WTC11 (cell line): Measurements from ENCODE around the gene ZNF439. TPM values are rescaled to one million over a fixed set of nuclear protein-coding genes. Genes with fewer than 3 reads are reported as not detected.

Experiments used
- ATAC-seq: fragments of 200-7000 bp; cut with Tn5 transposase; 2 replicates; pipeline ENCODE4 v1.10.0; 2021; ENCODE audit warnings: mild to moderate bottlenecking, moderate library complexity
- CTCF ChIA-PET: fragments of 300-600 bp; sonication (Branson Sonifier 250); formaldehyde crosslinking; loops from one replicate; lab custom pipeline; 2021; ENCODE audit warnings: antibody characterized with exemption; lab: Charles Lee
- POLR2A ChIA-PET: fragments of 350-600 bp; sonication (Branson Sonifier 250); formaldehyde crosslinking; loops from one replicate; lab custom pipeline; 2021; ENCODE audit warnings: antibody characterized with exemption; lab: Charles Lee
- DNase-seq: peaks from one replicate; pipeline ENCODE4 v3.0.0; 2021; ENCODE audit warnings: low spot score
- H3K27ac Mint-ChIP-seq: 2 replicates; pipeline ENCODE4 v1.8.0; 2021; ENCODE audit warnings: mixed read lengths
- H3K27me3 Mint-ChIP-seq: 2 replicates; pipeline ENCODE4 v1.8.0; 2021; ENCODE audit warnings: low read depth, mild to moderate bottlenecking, moderate library complexity, mixed read lengths
- H3K36me3 Mint-ChIP-seq: 2 replicates; pipeline ENCODE4 v1.8.0; 2021; ENCODE audit warnings: mixed read lengths
- H3K4me1 Mint-ChIP-seq: 2 replicates; pipeline ENCODE4 v1.8.0; 2022; ENCODE audit warnings: mixed read lengths
- H3K4me3 Mint-ChIP-seq: 2 replicates; pipeline ENCODE4 v1.8.0; 2021; ENCODE audit warnings: mild to moderate bottlenecking, moderate library complexity, mixed read lengths
- H3K9me3 Mint-ChIP-seq: 2 replicates; pipeline ENCODE4 v1.8.0; 2021; ENCODE audit warnings: mixed read lengths
- ATF1 ChIP-seq: sonication (generic); formaldehyde crosslinking; IDR thresholded peaks from 2 replicates; pipeline ENCODE4 v1.8.1; 2023; ENCODE audit warnings: mild to moderate bottlenecking, moderate library complexity, missing genetic modification reagents
- ELF4 ChIP-seq: sonication (generic); formaldehyde crosslinking; IDR thresholded peaks from 2 replicates; pipeline ENCODE4 v1.8.1; 2022; ENCODE audit warnings: low read depth, mild to moderate bottlenecking, moderate library complexity, missing genetic modification reagents
- FOXJ3 ChIP-seq: sonication (generic); formaldehyde crosslinking; IDR thresholded peaks from 2 replicates; pipeline ENCODE4 v1.9.0; 2021; ENCODE audit warnings: missing genetic modification reagents, mild to moderate bottlenecking, borderline replicate concordance
- GRHL2 ChIP-seq: fragments of 250-450 bp; sonication (Bioruptor Pico); IDR thresholded peaks from 2 replicates; pipeline ENCODE4 v1.8.0; 2022; ENCODE audit warnings: mild to moderate bottlenecking, moderate library complexity; ENCODE audit not compliant: insufficient replicate concordance, severe bottlenecking
- HMGA2 ChIP-seq: fragments of 250-450 bp; sonication (Bioruptor Pico); IDR thresholded peaks from 2 replicates; pipeline ENCODE4 v1.4.0; 2021; ENCODE audit warnings: mild to moderate bottlenecking, moderate library complexity
- JAZF1 ChIP-seq: fragments of 250-450 bp; sonication (Bioruptor Pico); IDR thresholded peaks from 2 replicates; pipeline ENCODE4 v1.9.0; 2021; ENCODE audit warnings: moderate library complexity, mild to moderate bottlenecking, inconsistent platforms
- MXD4 ChIP-seq: fragments of 250-450 bp; sonication (Bioruptor Pico); IDR thresholded peaks from 2 replicates; pipeline ENCODE4 v1.8.0; 2021; ENCODE audit warnings: mild to moderate bottlenecking, moderate library complexity, borderline replicate concordance
- NR3C1 ChIP-seq: sonication (generic); formaldehyde crosslinking; conservative IDR thresholded peaks from 2 replicates; pipeline ENCODE4 v1.8.1; 2023; ENCODE audit warnings: low read depth, mild to moderate bottlenecking, missing genetic modification reagents
- PRRX2 ChIP-seq: fragments of 250-450 bp; sonication (Bioruptor Pico); IDR thresholded peaks from 2 replicates; pipeline ENCODE4 v1.8.0; 2021; ENCODE audit warnings: mild to moderate bottlenecking
- RORB ChIP-seq: fragments of 250-450 bp; sonication (Bioruptor Pico); IDR thresholded peaks from 2 replicates; pipeline ENCODE4 v1.9.0; 2021; ENCODE audit warnings: mild to moderate bottlenecking
- SMAD3 ChIP-seq: sonication (generic); formaldehyde crosslinking; IDR thresholded peaks from 2 replicates; pipeline ENCODE4 v1.8.0; 2022; ENCODE audit warnings: missing genetic modification reagents, mild to moderate bottlenecking, borderline replicate concordance
- TEAD1 ChIP-seq: sonication (generic); formaldehyde crosslinking; IDR thresholded peaks from 2 replicates; pipeline ENCODE4 v1.8.0; 2022; ENCODE audit warnings: mild to moderate bottlenecking, missing genetic modification reagents
- ZBTB21 ChIP-seq: sonication (generic); formaldehyde crosslinking; IDR thresholded peaks from 2 replicates; pipeline ENCODE4 v1.8.1; 2023; ENCODE audit warnings: mild to moderate bottlenecking, missing genetic modification reagents, borderline replicate concordance
- ZNF263 ChIP-seq: sonication (generic); formaldehyde crosslinking; IDR thresholded peaks from 2 replicates; pipeline ENCODE4 v1.8.1; 2022; ENCODE audit warnings: low read depth, mild to moderate bottlenecking, moderate library complexity, missing genetic modification reagents
- total RNA-seq: library from RNA; stranded (reverse); gene quantifications from 3 replicates; pipeline ENCODE4 v1.2.3, GENCODE V29; 2021
- TF ChIP-seq, protein P1 (sequence below): sonication (generic); formaldehyde crosslinking; IDR thresholded peaks from 2 replicates; pipeline ENCODE4 v1.8.1; 2023; ENCODE audit warnings: mild to moderate bottlenecking, moderate library complexity, missing genetic modification reagents
- TF ChIP-seq, protein P2 (sequence below): fragments of 250-450 bp; sonication (Bioruptor Pico); IDR thresholded peaks from 2 replicates; pipeline ENCODE4 v1.9.0; 2021; ENCODE audit warnings: mild to moderate bottlenecking
- TF ChIP-seq, protein P3 (sequence below): sonication (generic); formaldehyde crosslinking; IDR thresholded peaks from 2 replicates; pipeline ENCODE4 v1.8.0; 2023; ENCODE audit warnings: missing genetic modification reagents, mild to moderate bottlenecking, borderline replicate concordance
- TF ChIP-seq, protein P4 (sequence below): sonication (generic); formaldehyde crosslinking; IDR thresholded peaks from 2 replicates; pipeline ENCODE4 v1.8.0; 2022; ENCODE audit warnings: mild to moderate bottlenecking, missing genetic modification reagents
- TF ChIP-seq, protein P5 (sequence below): sonication (generic); formaldehyde crosslinking; conservative IDR thresholded peaks from 2 replicates; pipeline ENCODE4 v1.8.1; 2022; ENCODE audit warnings: mild to moderate bottlenecking, missing genetic modification reagents
- TF ChIP-seq, protein P6 (sequence below): sonication (generic); formaldehyde crosslinking; IDR thresholded peaks from 2 replicates; pipeline ENCODE4 v1.8.1; 2022; ENCODE audit warnings: low read depth, missing genetic modification reagents, borderline replicate concordance
- TF ChIP-seq, protein P7 (sequence below): sonication (generic); formaldehyde crosslinking; IDR thresholded peaks from 2 replicates; pipeline ENCODE4 v1.8.1; 2023; ENCODE audit warnings: mild to moderate bottlenecking, missing genetic modification reagents, borderline replicate concordance

Gene ZNF439
- total RNA-seq, 1 experiment from 2014 or later, result 5.7 TPM

DNA sequence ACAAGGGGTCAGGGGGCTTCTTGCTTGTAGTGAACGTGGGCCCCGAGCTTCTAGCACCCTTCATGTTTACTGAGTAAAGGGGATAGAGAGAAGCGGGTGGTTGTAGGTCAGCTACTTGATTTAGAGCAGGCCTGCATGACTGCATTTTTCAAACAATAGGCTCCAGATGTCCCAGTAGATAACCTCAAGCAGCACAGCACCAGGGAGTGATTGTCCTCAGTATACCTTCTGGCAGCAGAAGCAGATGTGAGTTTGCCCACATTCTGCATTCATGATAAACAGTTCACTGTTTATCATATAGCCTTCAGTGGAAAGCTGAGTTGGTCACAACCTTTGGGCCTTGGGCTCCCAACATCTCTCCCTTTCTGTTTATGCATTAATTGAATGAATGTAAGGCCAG lies 4.8 kb downstream of the ZNF439 start (continued):
- TF ChIP-seq, protein P1, sequence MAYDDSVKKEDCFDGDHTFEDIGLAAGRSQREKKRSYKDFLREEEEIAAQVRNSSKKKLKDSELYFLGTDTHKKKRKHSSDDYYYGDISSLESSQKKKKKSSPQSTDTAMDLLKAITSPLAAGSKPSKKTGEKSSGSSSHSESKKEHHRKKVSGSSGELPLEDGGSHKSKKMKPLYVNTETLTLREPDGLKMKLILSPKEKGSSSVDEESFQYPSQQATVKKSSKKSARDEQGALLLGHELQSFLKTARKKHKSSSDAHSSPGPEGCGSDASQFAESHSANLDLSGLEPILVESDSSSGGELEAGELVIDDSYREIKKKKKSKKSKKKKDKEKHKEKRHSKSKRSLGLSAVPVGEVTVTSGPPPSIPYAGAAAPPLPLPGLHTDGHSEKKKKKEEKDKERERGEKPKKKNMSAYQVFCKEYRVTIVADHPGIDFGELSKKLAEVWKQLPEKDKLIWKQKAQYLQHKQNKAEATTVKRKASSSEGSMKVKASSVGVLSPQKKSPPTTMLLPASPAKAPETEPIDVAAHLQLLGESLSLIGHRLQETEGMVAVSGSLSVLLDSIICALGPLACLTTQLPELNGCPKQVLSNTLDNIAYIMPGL (CRISPR knock-in tag), result no peak
- no peak for TF ChIP-seq MXD4 (CRISPR knock-in tag)
- TF ChIP-seq HMGA2, result no peak
- no peak for TF ChIP-seq JAZF1 (CRISPR knock-in tag)
- no peak for TF ChIP-seq PRRX2
- no peak for TF ChIP-seq RORB (CRISPR knock-in tag)

DNA sequence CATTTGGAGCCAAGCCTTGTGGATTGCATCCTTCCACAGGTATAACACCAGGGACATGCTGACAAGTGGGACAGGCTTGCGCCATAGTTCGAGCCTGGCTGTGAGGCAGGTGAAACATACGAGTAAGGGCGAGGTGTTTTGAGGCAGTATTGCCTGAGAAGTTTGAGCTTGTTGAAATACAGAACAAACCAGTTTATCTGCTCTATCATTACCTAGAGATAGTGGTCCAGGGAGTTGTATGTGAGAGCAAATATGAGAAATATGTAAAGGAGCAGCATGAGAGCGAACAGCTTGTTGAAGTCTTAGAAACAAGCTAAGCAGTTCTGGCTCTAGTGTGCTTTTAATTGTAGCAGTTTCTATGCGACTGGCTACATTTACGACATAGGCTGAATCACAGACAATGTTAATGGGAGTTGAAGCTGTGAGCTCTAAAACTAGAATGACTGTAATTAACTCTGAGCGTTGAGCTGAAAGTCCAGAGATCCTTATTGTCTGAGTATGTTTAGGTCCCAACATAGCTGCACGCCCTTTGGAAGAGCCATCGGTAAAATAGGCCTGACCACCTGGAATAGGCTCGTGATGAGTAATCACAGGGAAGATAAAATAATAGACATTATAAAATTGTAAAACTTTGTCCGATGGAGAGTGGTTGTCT lies 8.2 kb downstream of the ZNF439 start:
- ChIA-PET CTCF (interaction anchor here (1.2 to 1.5 kb wide), 2 partner anchors 45 to 59 kb away, joined by 4 to 5 read pairs; no protein-coding TSS in a partner anchor), POLR2A (no interaction called here)
- no peak for ATAC-seq
- H3K9me3 Mint-ChIP-seq, result peaks cover 51% of the 10 kb centered on the region
- H3K4me1 Mint-ChIP-seq, result no peaks in the 10 kb centered on the region
- H3K36me3 Mint-ChIP-seq, result peaks cover 36% of the 10 kb centered on the region
- H3K27ac Mint-ChIP-seq, result no peak overlapping the region
- DNase-seq, result no peak
- H3K4me3 Mint-ChIP-seq, result no peak overlapping the region
- no peaks in the 10 kb centered on the region; the same call in none of the 2 replicates for H3K27me3 Mint-ChIP-seq
- TF ChIP-seq, protein P2, sequence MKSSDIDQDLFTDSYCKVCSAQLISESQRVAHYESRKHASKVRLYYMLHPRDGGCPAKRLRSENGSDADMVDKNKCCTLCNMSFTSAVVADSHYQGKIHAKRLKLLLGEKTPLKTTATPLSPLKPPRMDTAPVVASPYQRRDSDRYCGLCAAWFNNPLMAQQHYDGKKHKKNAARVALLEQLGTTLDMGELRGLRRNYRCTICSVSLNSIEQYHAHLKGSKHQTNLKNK, result no peak
- TF ChIP-seq SMAD3 (CRISPR knock-in tag) (no peak), GRHL2 (CRISPR knock-in tag) (no peak), NR3C1 (no peak), TEAD1 (CRISPR knock-in tag) (no peak), ATF1 (CRISPR knock-in tag) (no peak), ZBTB21 (no peak), ZNF263 (CRISPR knock-in tag) (no peak), ELF4 (CRISPR knock-in tag) (no peak), FOXJ3 (CRISPR knock-in tag) (no peak)
- TF ChIP-seq, protein P3, sequence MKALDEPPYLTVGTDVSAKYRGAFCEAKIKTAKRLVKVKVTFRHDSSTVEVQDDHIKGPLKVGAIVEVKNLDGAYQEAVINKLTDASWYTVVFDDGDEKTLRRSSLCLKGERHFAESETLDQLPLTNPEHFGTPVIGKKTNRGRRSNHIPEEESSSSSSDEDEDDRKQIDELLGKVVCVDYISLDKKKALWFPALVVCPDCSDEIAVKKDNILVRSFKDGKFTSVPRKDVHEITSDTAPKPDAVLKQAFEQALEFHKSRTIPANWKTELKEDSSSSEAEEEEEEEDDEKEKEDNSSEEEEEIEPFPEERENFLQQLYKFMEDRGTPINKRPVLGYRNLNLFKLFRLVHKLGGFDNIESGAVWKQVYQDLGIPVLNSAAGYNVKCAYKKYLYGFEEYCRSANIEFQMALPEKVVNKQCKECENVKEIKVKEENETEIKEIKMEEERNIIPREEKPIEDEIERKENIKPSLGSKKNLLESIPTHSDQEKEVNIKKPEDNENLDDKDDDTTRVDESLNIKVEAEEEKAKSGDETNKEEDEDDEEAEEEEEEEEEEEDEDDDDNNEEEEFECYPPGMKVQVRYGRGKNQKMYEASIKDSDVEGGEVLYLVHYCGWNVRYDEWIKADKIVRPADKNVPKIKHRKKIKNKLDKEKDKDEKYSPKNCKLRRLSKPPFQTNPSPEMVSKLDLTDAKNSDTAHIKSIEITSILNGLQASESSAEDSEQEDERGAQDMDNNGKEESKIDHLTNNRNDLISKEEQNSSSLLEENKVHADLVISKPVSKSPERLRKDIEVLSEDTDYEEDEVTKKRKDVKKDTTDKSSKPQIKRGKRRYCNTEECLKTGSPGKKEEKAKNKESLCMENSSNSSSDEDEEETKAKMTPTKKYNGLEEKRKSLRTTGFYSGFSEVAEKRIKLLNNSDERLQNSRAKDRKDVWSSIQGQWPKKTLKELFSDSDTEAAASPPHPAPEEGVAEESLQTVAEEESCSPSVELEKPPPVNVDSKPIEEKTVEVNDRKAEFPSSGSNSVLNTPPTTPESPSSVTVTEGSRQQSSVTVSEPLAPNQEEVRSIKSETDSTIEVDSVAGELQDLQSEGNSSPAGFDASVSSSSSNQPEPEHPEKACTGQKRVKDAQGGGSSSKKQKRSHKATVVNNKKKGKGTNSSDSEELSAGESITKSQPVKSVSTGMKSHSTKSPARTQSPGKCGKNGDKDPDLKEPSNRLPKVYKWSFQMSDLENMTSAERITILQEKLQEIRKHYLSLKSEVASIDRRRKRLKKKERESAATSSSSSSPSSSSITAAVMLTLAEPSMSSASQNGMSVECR (CRISPR knock-in tag), result no peak
- TF ChIP-seq, protein P4, sequence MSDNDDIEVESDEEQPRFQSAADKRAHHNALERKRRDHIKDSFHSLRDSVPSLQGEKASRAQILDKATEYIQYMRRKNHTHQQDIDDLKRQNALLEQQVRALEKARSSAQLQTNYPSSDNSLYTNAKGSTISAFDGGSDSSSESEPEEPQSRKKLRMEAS (CRISPR knock-in tag), result no peak
- TF ChIP-seq, protein P5, sequence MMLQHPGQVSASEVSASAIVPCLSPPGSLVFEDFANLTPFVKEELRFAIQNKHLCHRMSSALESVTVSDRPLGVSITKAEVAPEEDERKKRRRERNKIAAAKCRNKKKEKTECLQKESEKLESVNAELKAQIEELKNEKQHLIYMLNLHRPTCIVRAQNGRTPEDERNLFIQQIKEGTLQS, result no peak
- TF ChIP-seq, protein P6, sequence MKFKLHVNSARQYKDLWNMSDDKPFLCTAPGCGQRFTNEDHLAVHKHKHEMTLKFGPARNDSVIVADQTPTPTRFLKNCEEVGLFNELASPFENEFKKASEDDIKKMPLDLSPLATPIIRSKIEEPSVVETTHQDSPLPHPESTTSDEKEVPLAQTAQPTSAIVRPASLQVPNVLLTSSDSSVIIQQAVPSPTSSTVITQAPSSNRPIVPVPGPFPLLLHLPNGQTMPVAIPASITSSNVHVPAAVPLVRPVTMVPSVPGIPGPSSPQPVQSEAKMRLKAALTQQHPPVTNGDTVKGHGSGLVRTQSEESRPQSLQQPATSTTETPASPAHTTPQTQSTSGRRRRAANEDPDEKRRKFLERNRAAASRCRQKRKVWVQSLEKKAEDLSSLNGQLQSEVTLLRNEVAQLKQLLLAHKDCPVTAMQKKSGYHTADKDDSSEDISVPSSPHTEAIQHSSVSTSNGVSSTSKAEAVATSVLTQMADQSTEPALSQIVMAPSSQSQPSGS (CRISPR knock-in tag), result no peak
- TF ChIP-seq, protein P7, sequence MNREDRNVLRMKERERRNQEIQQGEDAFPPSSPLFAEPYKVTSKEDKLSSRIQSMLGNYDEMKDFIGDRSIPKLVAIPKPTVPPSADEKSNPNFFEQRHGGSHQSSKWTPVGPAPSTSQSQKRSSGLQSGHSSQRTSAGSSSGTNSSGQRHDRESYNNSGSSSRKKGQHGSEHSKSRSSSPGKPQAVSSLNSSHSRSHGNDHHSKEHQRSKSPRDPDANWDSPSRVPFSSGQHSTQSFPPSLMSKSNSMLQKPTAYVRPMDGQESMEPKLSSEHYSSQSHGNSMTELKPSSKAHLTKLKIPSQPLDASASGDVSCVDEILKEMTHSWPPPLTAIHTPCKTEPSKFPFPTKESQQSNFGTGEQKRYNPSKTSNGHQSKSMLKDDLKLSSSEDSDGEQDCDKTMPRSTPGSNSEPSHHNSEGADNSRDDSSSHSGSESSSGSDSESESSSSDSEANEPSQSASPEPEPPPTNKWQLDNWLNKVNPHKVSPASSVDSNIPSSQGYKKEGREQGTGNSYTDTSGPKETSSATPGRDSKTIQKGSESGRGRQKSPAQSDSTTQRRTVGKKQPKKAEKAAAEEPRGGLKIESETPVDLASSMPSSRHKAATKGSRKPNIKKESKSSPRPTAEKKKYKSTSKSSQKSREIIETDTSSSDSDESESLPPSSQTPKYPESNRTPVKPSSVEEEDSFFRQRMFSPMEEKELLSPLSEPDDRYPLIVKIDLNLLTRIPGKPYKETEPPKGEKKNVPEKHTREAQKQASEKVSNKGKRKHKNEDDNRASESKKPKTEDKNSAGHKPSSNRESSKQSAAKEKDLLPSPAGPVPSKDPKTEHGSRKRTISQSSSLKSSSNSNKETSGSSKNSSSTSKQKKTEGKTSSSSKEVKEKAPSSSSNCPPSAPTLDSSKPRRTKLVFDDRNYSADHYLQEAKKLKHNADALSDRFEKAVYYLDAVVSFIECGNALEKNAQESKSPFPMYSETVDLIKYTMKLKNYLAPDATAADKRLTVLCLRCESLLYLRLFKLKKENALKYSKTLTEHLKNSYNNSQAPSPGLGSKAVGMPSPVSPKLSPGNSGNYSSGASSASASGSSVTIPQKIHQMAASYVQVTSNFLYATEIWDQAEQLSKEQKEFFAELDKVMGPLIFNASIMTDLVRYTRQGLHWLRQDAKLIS, result no peak
